SK-N-MC (cell line): ENCODE data around the gene CPSF3.

Source experiments
- EZH2 ChIP-seq: fragments of 200-600 bp; sonication (generic); IDR thresholded peaks from one replicate; pipeline ENCODE4 v1.6.1; 2017; ENCODE audit warnings: antibody characterized with exemption
- FOXP2 ChIP-seq: optimal IDR thresholded peaks from 2 replicates; pipeline ENCODE3; 2011; ENCODE audit warnings: mild to moderate bottlenecking, moderate library complexity; ENCODE audit not compliant: insufficient read depth; ENCODE audit errors: extremely low read length, control extremely low read depth
- POLR2AphosphoS5 ChIP-seq: IDR thresholded peaks from 2 replicates; pipeline ENCODE4 v1.6.1; 2012; ENCODE audit warnings: mild to moderate bottlenecking, low read depth, low read length, borderline replicate concordance

DNA sequence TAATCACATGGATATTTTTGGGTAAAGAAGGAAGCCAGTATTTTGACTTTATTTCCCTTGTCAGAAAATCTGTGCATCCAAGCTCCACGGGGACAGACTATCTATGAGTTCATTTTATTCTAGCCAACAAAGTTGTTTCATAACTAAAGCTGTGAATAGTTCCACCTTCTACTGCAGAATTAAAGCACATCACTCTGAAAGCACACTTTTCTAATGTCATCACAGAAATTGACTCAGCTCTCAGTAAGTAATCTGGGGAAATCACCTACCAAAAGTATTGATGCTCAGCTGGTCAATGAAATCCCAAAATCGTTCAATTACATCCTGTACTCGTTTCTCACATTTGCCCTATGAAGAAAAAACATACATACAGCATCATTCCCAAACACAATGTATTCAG, 70.0 kb downstream of the CPSF3 start:
- TF ChIP-seq EZH2 (no peak), POLR2AphosphoS5 (no peak), FOXP2 (no peak)
